Peyer's patch (tissue), 4 donors: ENCODE results near the gene KLF3. TPM values are rescaled to one million over a fixed set of nuclear protein-coding genes. Genes with fewer than 3 reads are reported as not detected.

ENCODE experiments used
- DNase-seq, 3 donors: peaks; one replicate each; pipeline ENCODE4 v3.0.0-alpha.2; 2017 to 2019
- H3K27ac ChIP-seq, 4 donors: fragments of 200-600 bp; sonication (generic); one replicate each; pipeline ENCODE4 v1.5.1; 2016 to 2019
- H3K27me3 ChIP-seq, 2 donors: fragments of 200-600 bp; sonication (generic); one replicate each; pipeline ENCODE4 v1.5.1; 2019
- H3K36me3 ChIP-seq, 3 donors: fragments of 200-600 bp; sonication (generic); one replicate each; pipeline ENCODE4 v1.5.1; 2016 to 2019
- H3K4me1 ChIP-seq, 4 donors: fragments of 200-600 bp; sonication (generic); one replicate each; pipeline ENCODE4 v1.5.1; 2016 to 2019
- H3K4me3 ChIP-seq, 4 donors: fragments of 200-600 bp; sonication (generic); 1 replicate in 3 of 4; 2 replicates in 1 of 4; pipeline ENCODE4 v1.5.1; 2016 to 2019; ENCODE audit warnings: mild to moderate bottlenecking in 1 of 4
- H3K9me3 ChIP-seq, 4 donors: fragments of 200-600 bp; sonication (generic); one replicate each; pipeline ENCODE4 v1.5.1; 2016 to 2019; ENCODE audit warnings: mild to moderate bottlenecking in 1 of 4
- CTCF ChIP-seq, 6 experiments: fragments of 450-650 bp in 4 of 6; fragments of 200-600 bp in 2 of 6; sonication (generic) in 1 of 6; IDR thresholded peaks; one replicate each; pipeline ENCODE4 v1.5.1; 2017 to 2019; ENCODE audit warnings: antibody characterized with exemption in 6 of 6, mild to moderate bottlenecking in 3 of 6, moderate library complexity in 1 of 6
- POLR2A ChIP-seq, 2 donors: fragments of 450-650 bp; IDR thresholded peaks; one replicate each; pipeline ENCODE4 v1.5.1; 2017; ENCODE audit warnings: antibody characterized with exemption in 2 of 2, mild to moderate bottlenecking in 2 of 2, moderate library complexity in 2 of 2
- total RNA-seq, 4 donors: library from RNA; depleted of rRNA; stranded (reverse); fragments of >200 nt; gene quantifications; one replicate each; pipeline ENCODE4 v1.1.0, GENCODE V29; 2016

Gene KLF3
- total RNA-seq, 4 donors from 2014 or later = 36.3 to 128 (median 103) TPM

DNA sequence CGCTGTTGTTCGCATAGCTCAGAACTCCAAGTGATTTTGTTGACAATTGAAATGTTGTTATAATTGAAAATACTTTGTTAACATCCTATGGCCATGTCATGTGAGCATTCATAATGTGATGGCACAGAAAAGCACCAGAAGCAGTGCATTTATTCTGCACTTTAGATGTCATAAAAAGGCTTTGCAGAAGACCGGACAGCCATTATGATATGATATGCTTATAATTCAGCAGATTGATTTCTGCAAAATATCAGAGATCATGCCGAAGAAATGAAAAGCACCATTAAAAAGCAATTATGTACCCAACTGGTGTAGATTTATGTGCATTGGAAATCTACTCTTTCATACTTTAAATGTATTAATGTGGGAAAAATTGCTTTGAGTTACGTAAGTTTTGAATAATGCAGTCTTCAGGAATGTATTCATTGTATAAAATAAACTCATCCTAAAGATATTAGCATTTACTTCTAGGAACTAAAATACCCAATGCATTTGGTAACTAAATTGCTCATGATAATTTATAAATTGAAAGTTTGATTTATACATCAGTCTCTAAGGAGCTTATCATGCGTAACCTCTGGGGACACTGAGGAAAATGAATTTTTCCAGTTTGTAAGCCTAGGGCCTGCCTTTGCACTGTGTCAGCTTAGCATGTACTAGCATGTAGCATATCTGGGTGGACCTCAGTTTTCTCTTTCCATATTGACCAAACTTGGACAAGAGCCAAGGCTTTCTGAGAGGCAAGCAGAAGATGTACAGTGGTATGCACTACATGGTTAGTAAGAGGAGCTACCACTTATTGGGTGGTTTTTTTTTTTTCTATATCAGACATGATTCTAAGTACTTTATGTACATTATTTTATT, 75.2 kb downstream of the KLF3 start:
- Histone ChIP-seq H3K4me1 (no peaks in the 10 kb centered on the region), H3K27me3 (no peaks in the 10 kb centered on the region), H3K9me3 (no peaks in the 10 kb centered on the region), H3K36me3 (no peaks in the 10 kb centered on the region), H3K27ac (no peak overlapping the region), H3K4me3 (no peak overlapping the region)
- TF ChIP-seq CTCF (IDR thresholded peaks at IDR 0.05) = no peak
- no peak for TF ChIP-seq POLR2A (IDR thresholded peaks at IDR 0.05)
- DNase-seq = no peak

GRCh38 chr4:38740303-38740702, 76.3 kb downstream of the KLF3 start:
- Histone ChIP-seq H3K9me3 (no peaks in the 10 kb centered on the region), H3K4me3 (no peak overlapping the region), H3K4me1 (no peaks in the 10 kb centered on the region), H3K36me3 (no peaks in the 10 kb centered on the region), H3K27ac (no peak overlapping the region), H3K27me3 (no peaks in the 10 kb centered on the region)
- DNase-seq = no peak
- TF ChIP-seq POLR2A (IDR thresholded peaks at IDR 0.05) = no peak
- no peak for TF ChIP-seq CTCF (IDR thresholded peaks at IDR 0.05)

GRCh38 chr4:38743866-38744265, 79.9 kb downstream of the KLF3 start:
- Histone ChIP-seq H3K27ac (no peak overlapping the region), H3K27me3 (no peaks in the 10 kb centered on the region), H3K9me3 (peaks cover 0 to 7% (median 0%) of the 10 kb centered on the region in 4 donors), H3K4me3 (no peak overlapping the region), H3K4me1 (no peaks in the 10 kb centered on the region), H3K36me3 (no peaks in the 10 kb centered on the region)
- no peak for TF ChIP-seq CTCF (IDR thresholded peaks at IDR 0.05)
- no peak for TF ChIP-seq POLR2A (IDR thresholded peaks at IDR 0.05)
- no peak for DNase-seq

GRCh38 chr4:38745881-38746280, 81.9 kb downstream of the KLF3 start:
- Histone ChIP-seq H3K27me3 (no peaks in the 10 kb centered on the region), H3K4me3 (no peak overlapping the region), H3K9me3 (peaks cover 0 to 7% (median 0%) of the 10 kb centered on the region in 4 donors), H3K4me1 (no peaks in the 10 kb centered on the region), H3K36me3 (no peaks in the 10 kb centered on the region), H3K27ac (no peak overlapping the region)
- TF ChIP-seq POLR2A (IDR thresholded peaks at IDR 0.05) (no peak), CTCF (IDR thresholded peaks at IDR 0.05) (no peak)
- DNase-seq = no peak

GRCh38 chr4:38747629-38748028, 83.6 kb downstream of the KLF3 start:
- TF ChIP-seq CTCF (IDR thresholded peaks at IDR 0.05) = no peak
- TF ChIP-seq POLR2A (IDR thresholded peaks at IDR 0.05) = no peak
- H3K27ac ChIP-seq = no peak overlapping the region

More at GRCh38 chr4:38747629-38748028, 83.6 kb downstream of the KLF3 start:
- Histone ChIP-seq H3K36me3 (no peaks in the 10 kb centered on the region), H3K27me3 (no peaks in the 10 kb centered on the region), H3K4me3 (no peak overlapping the region), H3K4me1 (no peaks in the 10 kb centered on the region), H3K9me3 (peaks cover 0 to 7% (median 0%) of the 10 kb centered on the region in 4 donors)
- DNase-seq = no peak
